NCI-H2227 (cell line): ENCODE measurements around the gene DYSF.

Experiments
- DNase-seq: peaks from one replicate; lab custom pipeline; 2025; ENCODE audit not compliant: unreplicated experiment; lab: John Stamatoyannopoulos, UW

The DYSF gene

DNA sequence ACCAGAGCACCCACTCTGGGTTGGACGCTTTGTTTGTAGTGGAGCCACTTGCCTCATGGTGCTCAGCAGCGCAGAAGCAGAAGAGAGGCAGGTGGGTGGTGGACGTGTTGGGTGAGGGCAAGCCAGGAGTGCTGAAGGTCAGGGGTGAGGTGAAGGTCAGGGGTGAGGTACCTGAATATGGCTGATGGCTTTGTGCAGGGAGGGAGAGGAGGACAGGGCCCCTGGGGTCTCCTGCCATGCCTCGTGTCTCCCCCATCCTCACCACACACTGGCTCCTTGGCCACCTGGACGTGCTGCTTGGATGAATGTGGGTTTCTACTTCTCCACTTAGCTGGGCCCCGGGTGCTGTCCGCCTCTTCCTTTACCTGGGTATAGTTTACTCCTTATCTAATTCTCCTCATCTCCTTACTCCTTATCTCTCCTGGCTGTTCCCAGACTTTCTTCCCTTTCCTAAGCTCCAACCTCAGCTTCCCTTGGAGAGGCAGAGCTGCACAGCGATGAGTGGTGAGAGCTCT, 68.1 kb downstream of the DYSF start:
- DNase-seq, result no peak

DNA sequence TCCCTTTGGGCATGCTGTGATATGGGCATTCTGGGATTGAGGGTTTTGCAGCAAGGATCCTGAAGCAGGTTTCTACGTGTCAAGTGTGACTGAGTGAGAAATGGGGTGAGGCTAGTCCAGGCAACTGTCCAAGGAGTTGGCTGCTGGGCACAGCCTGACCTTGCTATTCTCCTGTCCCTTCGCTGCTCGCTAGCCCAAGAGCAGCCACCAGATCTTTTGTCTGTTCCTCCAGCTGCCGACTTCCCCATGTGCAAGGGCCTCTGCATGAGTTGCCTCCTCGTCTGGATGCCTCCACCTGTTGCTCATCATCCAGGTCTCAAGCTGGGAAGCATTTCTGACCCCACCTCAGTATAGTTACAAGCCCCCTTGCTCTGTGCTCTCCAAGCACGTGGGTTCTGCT, 71.1 kb downstream of the DYSF start:
- DNase-seq, result no peak

DNA sequence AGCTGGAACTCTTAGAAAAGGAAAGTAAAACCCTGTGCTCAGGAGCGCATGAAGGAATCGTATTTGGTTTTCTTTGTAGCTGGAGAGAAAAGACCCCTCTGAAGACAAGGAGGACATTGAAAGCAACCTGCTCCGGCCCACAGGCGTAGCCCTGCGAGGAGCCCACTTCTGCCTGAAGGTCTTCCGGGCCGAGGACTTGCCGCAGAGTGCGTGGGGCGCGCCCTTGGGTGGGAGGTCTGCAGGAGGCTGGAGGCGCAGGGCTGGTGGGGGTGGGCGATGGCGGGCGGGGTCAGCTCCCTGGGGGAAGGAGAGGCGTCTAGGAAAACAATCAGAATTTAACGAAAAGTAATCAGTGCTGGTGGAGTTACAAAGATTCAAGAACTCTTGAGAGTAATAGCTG, 72.8 kb downstream of the DYSF start:
- no peak for DNase-seq

DNA sequence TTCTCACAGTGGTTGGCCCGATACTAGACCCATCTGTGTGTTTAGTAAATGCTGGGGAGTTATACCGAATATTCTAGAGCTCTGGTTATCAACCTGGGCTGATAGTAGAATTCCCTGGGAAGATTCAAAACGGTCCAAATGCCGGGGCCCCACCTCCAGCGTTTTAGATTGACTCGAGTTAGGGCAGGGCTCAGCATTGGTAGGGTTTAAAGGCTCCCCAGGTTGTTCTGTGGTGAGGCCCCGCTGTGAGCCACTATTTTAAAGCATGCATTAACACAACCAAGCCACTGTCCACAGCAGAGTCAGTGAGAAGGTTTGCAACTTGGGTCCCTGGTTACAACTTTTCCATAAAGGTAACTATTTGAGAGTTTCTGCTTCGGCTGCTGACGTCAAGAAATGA, 73.6 kb downstream of the DYSF start:
- no peak for DNase-seq

DNA sequence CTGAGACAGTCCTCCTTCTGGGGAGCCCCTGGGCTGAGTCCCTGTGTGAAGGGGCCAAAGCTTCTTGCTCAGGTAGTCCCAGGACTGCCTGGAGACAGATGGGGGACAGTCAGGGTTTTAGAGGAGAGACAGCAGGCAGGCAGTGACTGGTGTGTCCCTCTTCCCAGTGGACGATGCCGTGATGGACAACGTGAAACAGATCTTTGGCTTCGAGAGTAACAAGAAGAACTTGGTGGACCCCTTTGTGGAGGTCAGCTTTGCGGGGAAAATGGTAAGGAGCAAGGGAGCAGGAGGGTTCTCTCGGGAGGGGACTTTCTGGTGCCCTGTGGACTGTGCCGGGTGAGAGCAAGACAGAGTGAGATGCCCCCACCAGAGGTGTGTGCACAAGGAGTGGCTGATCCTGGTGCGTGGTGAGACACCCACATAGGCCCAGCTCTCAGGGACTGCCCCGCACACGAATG, 74.8 kb downstream of the DYSF start:
- no peak for DNase-seq

DNA sequence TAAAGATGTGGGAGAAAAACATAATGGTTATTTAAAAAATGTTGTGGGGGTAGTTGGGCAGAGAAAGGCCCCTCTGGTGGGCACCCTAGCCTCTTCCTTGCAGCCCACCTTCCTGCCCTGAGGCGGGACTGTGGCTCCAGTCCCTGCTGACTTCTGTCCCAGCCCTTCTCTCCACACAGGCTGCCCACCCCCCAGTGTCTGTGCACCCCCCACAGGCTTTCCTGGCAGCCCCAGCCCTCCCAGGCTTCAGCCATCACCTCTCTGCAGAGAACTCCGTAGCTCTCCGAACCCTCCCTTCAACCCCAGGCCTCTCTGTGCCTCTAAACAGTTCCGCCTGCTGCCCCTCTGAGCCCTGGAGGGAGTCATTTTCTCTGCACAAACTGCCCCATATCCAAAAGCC, 75.4 kb downstream of the DYSF start:
- DNase-seq, result no peak

DNA sequence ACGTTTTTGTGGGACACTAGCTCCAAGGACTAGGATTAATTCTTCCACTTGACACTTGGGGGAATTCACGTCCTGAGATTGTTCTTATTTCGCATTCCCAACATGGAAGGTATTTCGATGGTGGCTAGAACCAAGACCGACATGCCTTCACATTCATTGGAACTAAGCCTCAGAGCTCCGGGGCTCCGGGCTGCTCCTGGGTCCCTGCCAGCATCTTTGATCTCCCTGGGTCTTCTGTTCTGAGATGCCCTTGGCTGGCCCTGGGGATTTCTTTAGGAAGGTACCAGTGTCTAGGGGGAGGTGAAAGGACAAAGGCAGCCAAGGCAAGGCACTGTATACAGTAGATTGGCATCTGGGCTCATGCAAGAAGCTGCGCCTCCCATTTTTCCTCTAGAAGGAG, 76.8 kb downstream of the DYSF start:
- no peak for DNase-seq

DNA sequence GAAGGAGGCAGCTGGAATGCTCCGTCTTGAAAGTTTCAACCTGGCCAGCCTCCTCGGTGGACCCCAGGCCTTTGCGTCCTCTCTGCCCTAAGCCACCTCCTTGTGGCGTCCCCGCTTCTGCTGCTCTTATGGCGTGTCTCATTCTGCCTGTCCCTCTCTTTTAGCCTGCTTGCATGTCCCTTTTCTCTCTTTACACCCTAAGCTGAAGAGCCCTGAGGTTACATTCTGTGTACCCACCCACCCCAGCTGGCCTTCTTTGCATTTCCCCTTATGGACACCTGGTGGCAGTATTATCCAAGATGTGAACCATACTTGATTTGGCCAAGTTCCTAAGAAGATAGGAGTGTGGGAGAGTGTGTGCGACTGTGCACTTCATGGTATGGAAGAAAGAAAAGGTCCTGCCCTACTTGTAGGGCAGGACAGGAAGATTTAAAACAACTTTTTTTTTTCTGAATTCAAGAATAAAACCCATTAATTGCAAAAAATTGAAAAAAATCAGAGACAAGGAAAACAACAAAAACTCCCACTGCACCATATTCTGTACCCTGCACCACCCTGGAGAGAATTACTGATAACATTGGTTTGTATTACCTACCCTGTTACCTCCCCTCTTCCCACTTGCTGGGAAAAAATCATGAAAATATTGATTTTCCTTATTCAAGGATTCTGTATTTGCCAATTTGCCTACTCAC, 77.4 kb downstream of the DYSF start:
- peak; percentile 72 for DNase-seq

DNA sequence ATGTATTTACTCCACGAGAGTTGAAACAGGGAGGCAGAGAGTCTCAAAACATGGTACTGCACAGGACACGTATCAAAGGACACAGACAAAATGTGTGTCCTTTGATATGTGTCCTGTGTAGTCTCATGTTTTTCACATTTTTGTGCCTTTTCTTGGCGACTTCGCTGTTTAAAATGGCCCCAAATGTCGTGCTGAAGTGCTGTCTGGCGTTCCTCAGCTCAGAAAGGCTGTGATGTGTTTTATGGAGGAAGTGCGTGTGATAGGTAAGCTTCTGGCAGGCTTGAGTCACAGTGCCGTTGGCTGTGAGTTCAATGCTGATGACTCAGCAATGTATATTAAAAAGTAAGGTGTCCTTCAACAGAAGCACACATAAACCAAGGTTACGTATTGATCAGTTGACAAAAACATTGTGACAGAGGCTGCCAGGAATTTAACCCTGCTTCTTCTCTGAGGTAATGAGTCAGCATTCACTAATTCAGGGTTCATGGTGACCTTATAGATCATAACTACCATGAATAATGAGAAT, 78.2 kb downstream of the DYSF start:
- no peak for DNase-seq

DNA sequence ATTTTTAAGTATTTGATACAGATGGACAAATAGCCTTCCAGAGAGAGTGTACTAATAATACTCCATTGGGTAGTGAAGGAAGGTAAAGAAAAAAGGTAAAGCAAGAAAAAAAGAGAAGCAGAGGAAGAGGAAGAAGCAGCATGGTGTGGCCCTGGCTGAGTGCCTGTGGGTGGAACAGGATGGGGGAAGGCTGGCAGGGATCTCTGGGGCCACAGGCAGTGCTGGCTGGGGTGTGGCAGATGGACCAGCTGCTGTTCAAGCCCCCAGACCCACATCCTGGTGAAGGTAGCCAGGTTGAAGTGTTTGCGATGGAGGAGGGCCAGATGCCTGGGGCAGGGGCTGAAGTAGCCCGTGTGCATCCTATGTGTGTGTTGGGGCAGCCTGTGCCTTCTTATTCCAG, 79.0 kb downstream of the DYSF start:
- no peak for DNase-seq

DNA sequence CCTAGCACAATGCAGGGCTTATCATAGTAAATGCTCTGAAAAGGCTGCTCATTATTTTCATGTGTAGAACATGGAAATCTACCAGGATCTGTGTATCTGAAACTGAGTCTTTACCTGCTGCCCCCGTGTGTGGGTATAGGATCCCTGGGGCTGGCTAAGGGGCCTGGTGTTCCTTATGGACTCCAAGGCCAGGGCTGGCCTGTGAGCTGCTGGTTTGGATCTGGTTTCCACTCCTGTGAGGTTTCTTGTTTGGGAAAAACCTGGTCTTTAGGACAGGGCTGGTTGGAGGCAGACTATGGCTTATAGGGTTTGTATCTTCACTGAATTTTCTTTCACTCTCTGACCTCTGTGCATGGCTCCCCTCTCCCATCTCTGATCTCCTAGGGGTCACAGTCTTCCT, 80.8 kb downstream of the DYSF start:
- no peak for DNase-seq

DNA sequence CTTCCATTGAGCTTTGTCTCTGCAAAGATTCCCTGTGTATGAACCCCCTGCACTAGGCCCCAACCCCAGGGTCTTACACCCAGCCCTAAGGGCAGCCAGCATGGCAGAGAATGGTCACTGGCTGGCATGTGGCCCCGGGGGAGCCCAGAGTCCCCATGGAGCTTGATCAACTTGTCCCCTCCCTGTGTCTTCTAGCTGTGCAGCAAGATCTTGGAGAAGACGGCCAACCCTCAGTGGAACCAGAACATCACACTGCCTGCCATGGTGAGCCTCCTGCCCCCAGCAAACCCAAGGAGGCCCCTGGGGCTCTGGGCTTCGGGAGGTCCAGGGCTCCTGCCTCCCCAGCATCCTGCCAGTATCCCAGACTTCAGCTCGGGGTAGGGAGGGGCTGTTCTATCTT, 81.5 kb downstream of the DYSF start:
- no peak for DNase-seq

DNA sequence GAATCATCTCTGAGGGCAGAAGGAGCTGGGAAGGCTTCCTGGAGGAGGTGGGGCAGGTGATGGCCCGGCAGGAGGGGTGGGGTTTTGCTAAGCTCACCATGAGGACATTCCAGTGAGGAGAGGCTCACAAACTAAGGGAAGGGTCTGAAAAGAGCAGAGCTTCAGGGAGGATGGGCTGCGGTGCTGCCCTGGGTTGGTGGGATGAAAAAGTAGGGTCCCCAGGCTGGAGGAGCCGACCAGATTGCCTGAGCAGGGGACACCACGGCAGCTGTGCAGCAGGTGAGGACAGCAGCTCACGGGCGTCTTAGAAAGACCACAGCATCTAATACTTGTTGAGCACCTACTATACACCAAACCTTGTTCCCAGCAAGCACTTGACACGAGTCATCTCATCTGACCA, 82.2 kb downstream of the DYSF start:
- no peak for DNase-seq

DNA sequence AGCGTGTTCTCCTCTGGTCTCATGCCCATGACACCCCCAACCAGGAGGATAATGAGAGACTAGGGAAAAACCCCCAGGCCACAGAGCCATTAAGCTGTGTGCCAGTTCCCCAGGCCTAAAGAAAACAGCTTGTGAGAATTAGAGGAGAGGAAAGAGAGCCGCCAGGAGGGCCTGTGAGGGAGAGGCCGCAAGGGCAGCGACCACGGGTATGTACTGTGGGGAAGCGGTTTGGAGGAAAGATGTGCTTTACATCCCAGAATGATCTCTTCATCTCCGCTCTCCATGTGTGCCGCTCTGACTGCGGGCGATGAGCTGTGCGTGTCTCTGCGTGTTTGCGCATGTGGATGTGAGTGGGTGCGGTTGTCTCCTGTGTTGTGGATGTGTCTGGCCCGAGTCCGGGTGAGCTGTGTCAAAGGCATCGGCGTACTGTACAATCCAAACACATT, 82.9 kb downstream of the DYSF start:
- DNase-seq, result no peak

DNA sequence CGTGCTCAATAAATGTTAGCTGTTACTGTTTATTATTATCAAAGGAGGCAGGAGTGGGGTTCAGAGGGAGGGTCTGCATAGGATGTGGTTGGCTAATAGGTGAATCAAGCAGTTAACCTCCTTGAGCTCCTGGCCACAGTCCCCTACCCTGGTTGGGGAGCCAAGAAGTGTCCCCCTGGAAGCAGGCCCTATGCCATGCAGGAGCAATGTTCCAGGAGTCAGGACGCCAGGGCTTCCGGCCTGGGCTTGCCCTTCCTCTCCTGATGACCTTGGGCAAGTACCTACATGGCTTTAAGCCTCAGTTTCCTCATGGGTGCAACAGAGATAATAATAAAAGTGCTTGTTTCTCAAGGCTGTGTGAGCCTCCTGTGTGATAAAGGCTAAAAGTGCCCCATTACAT, 84.9 kb downstream of the DYSF start:
- DNase-seq, result no peak

DNA sequence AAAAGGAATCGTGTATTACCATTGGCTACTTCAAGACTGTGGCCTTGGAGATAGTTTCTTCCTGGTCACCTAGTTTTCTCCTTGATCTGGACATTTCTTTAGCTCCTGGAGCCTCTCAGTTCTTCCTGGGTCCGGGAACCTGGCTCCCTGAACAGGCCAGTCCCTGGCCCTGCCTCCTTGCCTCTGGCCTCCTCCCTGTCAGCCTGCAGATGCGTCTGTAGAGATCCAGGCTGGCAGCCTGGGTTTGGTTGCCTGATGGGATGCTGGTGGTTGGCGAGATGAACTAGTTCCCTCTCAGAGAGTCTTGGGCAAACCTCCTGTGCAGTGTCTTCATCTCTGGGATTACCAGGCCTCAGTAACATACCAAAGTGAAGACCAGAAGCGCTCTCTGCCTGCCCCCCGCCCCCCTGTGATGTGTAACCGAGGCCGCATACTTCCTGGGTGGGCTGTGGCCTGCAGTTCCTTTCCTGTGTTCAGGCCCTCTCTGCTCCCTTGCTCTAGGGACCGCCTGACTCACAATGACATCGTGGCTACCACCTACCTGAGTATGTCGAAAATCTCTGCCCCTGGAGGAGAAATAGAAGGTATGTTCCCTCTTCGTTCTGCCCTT, 85.4 kb downstream of the DYSF start:
- no peak for DNase-seq

DNA sequence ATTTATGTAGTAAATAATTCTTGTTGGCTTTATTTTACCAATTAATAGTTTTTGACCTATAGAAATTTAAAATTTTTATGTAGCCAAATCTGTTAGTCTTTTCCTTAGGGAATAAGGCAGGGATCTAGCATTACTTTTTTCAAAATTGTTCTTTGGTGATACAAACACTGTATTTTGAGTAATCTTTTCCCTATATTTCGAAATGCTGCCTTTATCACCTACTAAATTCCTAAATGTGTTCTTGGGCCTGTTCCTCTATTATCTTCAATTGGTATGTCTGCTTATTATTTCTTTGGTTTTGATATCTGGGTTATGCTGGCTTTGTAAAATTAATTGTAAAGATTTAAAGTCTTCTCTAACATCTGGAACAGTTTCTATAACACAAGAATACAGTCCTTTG, 87.5 kb downstream of the DYSF start:
- no peak for DNase-seq

DNA sequence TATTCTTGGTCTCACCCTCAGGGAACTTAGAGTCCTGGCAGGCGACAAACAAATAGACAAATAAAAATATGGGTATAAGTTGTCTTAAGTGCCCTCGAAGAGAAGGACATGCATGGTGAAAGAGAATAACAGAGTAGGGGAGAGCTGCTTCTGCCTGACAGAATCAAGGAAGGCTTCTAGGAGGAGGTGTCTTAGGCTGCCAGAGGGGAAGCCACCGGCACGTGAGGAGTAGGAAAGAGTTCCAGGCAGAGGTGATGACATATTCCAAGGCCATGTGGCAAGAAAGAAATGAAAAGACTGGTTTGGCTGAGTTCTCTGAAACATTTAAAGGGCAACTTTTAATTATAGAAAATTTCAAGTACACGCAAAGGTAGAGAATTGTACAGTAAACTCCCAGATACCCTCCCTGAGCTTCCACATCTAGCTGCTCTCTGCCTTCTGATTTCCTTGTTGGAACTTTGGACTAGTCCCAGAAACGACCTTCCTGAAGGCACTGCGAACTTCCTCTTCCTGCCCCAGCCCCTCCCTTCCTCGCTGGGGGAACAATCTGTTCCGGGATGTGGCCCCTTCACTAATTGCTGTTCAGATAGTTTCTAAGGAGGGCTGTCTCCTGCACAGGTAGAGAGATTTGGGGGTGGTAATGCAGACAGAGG, 91.7 kb downstream of the DYSF start:
- no peak for DNase-seq

DNA sequence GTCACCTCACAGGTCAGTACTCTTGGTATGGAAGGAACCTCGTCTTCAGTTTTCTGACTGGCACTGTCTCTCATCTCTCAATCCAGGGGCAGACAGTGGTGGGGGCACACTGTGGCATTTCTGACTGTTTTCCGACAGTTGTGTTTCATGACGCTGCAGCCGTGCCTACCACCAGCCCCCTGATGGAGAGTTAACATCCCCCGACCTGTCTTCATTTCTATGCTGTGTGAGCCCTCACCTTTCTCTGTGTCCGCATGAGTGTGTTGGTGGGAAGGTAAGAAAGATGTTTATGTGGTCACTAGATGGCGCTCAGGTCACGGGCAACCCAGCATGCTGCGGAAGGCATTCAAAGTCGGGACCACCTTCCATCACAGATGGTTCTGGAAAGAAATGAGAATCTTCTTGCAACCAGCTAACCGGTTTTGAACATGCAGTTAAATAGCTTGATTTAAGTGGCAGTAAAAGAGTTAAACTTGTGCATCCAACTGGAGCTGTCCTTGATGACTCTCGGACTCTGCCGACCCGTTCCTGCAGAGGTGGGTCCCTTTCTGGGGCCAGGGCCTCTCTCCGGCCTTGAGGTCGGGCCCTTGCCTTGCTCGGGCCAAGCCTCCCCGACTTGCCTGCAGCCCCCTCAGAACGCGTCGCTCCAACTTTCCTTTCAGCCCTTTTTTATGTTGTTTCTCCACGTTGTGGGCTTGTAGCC, 92.4 kb downstream of the DYSF start:
- DNase-seq, result peak; percentile 81

DNA sequence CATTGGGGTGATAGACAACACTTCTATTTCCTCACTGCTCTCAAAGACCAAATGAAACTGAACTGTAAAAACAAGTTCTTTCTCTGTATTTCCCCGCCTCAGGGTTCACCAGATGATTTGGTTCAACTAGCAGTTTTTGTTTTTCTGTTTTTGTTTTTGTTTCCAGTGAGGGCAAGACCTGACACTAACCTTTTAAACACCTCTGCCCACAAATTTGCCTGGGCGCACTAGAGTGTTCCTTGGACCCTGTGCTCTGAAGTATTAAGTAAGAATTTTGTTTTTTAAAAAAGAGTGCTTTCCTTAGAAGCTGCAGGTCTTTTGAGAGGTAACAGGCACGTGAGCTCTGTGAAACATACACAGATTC, 92.9 kb downstream of the DYSF start:
- DNase-seq, result no peak

DNA sequence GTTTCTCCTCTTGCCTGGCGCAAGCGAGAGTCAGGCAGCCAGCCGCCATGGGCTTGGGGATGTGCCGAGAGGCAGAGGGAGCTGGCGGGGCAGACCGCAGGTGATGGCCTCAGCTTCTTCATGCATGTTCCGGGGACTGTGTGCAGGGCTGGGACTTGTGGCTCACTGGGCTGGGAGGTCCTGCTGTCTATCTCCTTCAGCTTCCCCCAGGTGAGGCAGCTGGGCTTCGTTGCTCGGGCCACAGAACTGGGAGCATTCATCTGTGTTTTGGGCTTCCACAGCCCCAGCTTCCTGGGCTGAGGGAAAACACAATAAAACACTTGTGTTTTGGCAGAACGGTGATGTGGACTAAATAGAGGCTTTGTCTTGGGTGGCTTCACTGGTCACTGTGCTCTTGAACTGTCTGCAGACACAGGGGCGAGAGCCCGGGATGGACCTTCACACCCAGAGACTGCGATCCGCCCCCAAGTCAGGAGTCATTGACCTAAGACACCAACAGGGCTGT, 93.5 kb downstream of the DYSF start:
- DNase-seq, result no peak
